ENCODE measurements around the gene SPO11. TPM values are rescaled to one million over a fixed set of nuclear protein-coding genes. Genes with fewer than 3 reads are reported as not detected.
"Not testable (repeated sequence)": the region's sequence is repeated elsewhere in the genome, so short reads cannot be mapped to it uniquely, and the experiment has no call there.

SPO11 gene
- total RNA-seq, 1 donor from 2014 or later: not detected

DNA sequence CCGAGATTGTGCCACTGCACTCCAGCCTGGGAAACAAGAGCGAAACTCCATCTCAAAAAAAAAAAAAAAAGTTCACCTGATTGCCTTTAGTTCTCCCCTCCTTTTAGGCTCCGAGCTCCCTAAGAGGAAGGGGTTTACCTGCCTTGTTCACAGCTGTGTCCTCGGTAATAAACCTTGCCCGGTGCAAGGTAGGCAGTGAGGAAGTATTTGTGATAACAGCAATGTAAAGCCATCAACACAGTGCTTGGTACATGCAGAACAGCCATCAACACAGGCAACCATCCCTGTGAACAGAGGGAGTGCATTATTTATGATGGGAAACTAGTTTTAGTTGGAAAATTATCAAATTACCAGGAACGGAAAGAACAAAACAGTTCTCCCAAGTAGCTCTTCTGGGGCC lies 1.8 kb upstream of the SPO11 start:
- Mint-ChIP-seq H3K4me1 (ENCODE audit: low read depth) (no peaks in the 10 kb centered on the region), H3K9me3 (no peaks in the 10 kb centered on the region), H3K27me3 (ENCODE audit: low read depth) (peaks cover 48% of the 10 kb centered on the region), H3K4me3 (ENCODE audit: low read depth) (no peak overlapping the region), H3K27ac (no peak overlapping the region), H3K36me3 (ENCODE audit: low read depth) (no peaks in the 10 kb centered on the region)
- DNase-seq (ENCODE audit: low spot score): no peak
- intact Hi-C loops (cut with micrococcal nuclease): no loop called here

DNA sequence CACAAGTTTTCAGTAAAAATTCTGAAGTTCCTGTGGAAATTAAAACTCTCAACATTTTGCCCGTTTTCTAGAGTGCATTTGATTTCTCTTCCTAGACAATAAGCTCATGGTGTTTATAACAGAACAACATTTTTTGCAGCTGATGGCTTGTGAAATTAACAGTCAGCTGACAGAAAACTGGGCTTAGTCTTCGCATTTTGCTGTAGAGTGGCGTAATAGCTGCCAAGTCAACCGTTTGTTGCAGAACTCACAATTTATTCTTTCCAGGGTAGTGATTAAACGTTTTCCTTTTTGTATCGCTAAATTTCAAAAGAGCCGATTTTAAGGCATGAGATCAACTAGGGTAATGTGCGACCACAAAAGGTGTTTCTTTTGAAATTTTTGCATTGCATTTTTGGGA lies 1.4 kb downstream of the SPO11 start:
- no peak overlapping the region for H3K4me3 Mint-ChIP-seq (ENCODE audit: low read depth)
- H3K27ac Mint-ChIP-seq: no peak overlapping the region
- H3K36me3 Mint-ChIP-seq (ENCODE audit: low read depth): no peaks in the 10 kb centered on the region
- H3K9me3 Mint-ChIP-seq: no peaks in the 10 kb centered on the region
- peaks cover 35% of the 10 kb centered on the region for H3K27me3 Mint-ChIP-seq (ENCODE audit: low read depth)
- intact Hi-C loops (cut with micrococcal nuclease): no loop called here
- H3K4me1 Mint-ChIP-seq (ENCODE audit: low read depth): no peaks in the 10 kb centered on the region
- no peak for DNase-seq (ENCODE audit: low spot score)

DNA sequence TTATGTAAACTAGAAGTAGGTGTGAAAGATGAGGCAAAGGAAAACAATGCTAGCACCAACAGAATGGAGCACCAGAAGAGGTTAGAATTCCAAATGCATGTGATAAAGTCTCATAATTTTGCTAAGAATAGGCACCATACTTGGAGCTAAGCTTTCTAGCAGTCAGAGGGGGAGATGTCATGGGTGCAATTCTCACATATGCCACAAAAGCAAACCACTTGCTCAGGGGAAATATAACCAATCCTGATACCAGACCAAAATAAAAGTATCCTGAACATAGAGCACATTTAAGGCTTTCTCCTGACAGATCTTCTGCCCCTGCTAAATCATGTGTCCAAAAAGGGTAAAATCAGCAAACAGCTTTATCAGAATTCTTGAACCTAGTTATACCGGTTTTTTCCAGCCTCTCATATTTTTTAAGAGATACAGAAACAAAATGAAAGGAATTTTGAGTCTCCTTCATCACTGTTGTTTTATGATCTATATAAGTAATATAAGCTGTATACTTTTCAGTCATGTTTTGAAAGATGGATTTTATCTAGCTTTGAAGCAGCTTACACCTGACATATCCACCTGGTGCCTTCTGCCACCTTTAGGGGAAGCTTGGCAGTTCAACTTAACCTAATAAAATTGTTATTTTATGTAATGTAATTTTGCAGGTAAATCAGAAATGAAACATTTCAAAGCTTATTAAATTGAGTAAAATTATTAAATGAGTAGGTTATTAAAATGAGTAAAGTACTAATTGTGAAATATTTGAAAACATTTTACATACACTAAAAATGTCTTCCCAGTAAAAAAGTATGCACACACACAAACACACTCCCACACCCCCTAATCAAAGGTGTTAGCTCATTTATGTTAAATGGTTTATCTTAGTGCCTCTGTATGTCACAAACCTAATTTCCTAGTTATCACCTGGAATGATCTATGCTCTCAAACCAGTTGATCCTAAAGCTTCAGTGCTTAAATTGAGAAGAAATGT lies 2.8 kb downstream of the SPO11 start:
- Mint-ChIP-seq H3K27ac (no peak overlapping the region), H3K27me3 (ENCODE audit: low read depth) (peaks cover 34% of the 10 kb centered on the region), H3K4me1 (ENCODE audit: low read depth) (no peaks in the 10 kb centered on the region), H3K36me3 (ENCODE audit: low read depth) (no peaks in the 10 kb centered on the region), H3K4me3 (ENCODE audit: low read depth) (no peak overlapping the region), H3K9me3 (no peaks in the 10 kb centered on the region)
- DNase-seq (ENCODE audit: low spot score): no peak
- intact Hi-C loops (cut with micrococcal nuclease): no loop called here

DNA sequence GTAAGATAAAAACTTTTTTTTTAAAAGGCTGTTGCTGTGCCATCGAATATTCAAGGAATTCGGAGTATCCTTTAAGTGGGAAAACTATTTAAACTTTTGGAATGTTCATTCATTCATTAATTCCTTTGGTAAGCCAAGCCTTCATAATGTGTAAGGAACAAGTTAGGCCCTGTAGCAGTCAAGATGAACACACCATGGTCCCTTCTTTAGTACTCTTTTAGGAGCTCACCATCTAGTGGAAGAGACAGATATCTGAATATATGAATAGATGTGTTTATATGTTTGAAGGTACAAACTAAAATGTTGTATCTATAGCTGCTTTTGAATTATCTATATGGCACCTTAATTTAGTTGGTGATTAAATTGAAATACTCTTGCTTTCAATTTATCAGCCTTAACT lies 5.8 kb downstream of the SPO11 start:
- H3K27me3 Mint-ChIP-seq (ENCODE audit: low read depth): peaks cover 31% of the 10 kb centered on the region
- no peaks in the 10 kb centered on the region for H3K4me1 Mint-ChIP-seq (ENCODE audit: low read depth)
- no peaks in the 10 kb centered on the region for H3K36me3 Mint-ChIP-seq (ENCODE audit: low read depth)
- no peaks in the 10 kb centered on the region for H3K9me3 Mint-ChIP-seq
- H3K27ac Mint-ChIP-seq: no peak overlapping the region
- no peak overlapping the region for H3K4me3 Mint-ChIP-seq (ENCODE audit: low read depth)
- no peak for DNase-seq (ENCODE audit: low spot score)
- intact Hi-C loops (cut with micrococcal nuclease): no loop called here

DNA sequence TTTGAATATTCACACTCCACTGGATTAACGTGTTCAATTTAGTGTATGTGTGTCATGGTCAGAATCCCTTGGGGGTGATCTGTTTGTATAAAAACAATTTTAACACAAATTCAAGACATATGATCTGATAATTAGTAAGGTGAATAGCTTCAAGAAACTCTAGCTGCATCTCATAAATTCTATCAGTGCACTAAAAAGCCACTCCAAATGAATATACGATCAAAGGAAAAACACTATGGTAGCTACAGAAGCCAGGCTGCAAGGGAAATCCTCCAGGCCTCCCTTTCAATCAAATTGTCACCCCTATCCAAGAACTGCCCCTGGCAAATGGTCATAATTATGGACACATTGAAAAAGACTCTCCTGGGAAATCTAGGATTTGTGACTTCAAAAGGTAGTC lies 12.1 kb downstream of the SPO11 start:
- intact Hi-C loops (cut with micrococcal nuclease): loop anchor here (10.0 kb wide), 1 partner anchor 787 kb away; no protein-coding TSS in a partner anchor
- DNase-seq (ENCODE audit: low spot score): no peak
- Mint-ChIP-seq H3K27me3 (ENCODE audit: low read depth) (peaks cover 23% of the 10 kb centered on the region), H3K4me3 (ENCODE audit: low read depth) (no peak overlapping the region), H3K36me3 (ENCODE audit: low read depth) (no peaks in the 10 kb centered on the region), H3K27ac (no peak overlapping the region), H3K4me1 (ENCODE audit: low read depth) (no peaks in the 10 kb centered on the region), H3K9me3 (no peaks in the 10 kb centered on the region)

DNA sequence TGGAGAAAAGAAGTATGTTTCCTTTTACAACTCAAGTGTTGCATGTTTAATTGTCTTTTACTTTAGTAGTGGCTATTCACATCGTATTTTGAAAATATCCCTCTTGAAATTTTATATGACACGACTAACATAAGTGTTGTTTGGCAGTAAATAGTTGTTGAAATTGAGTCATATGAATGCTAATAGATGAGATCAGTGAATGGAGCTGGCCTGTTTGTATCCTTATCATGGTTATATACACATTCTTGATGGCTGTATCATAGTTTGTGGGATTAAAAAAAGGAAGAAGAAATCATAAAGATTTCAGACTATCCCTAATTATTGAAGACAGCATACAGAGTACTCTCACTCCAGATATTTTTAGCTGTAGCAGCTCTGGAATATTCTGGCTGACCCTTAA lies 13.2 kb downstream of the SPO11 start:
- Mint-ChIP-seq H3K4me1 (ENCODE audit: low read depth) (peaks cover 2% of the 10 kb centered on the region), H3K27ac (no peak overlapping the region), H3K9me3 (no peaks in the 10 kb centered on the region), H3K36me3 (ENCODE audit: low read depth) (no peaks in the 10 kb centered on the region), H3K4me3 (ENCODE audit: low read depth) (no peak overlapping the region), H3K27me3 (ENCODE audit: low read depth) (peaks cover 26% of the 10 kb centered on the region)
- intact Hi-C loops (cut with micrococcal nuclease): loop anchor here (10.0 kb wide), 1 partner anchor 788 kb away; no protein-coding TSS in a partner anchor
- DNase-seq (ENCODE audit: low spot score): no peak

DNA sequence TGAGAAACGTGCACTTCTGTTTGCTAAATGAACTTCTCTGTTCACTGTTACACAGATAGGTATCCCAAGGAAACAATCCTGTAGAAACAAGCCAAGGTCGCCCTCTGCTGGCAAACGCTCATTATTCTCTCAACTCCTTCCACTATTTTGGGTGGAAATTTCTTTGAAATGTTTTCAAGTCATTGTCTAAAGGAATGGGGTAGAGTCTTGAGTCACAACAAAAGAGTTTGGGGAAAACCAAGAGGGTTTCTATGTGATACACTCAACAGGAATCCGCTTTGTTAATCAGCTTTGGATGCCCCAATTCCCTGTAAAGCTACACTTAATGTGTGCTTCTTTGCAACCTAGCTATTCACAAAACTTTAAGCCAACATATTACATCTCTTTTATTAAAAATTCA lies 16.9 kb downstream of the SPO11 start:
- intact Hi-C loops (cut with micrococcal nuclease): loop anchor here (1.0 to 10.0 kb wide), 2 partner anchors 254 to 792 kb away; no protein-coding TSS in a partner anchor

DNA sequence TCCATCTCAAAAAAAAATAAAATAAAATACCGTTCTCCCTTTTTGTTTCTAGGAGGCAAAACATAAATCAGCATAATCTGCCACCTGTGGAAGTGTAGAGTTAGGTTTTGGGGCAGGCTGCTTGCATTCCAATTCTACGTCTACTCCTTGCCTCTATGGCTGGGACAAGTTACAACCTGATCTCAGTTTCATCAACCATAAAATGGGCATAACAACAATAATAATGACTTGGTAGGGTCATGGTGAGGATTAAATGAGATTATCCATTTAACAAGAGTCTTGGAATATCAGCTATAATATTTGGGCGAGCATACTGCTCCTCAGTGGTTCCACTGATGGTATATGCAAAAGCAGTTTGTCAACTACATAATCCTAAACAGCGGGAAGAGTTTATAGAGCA lies 17.8 kb downstream of the SPO11 start:
- Mint-ChIP-seq H3K4me1 (ENCODE audit: low read depth) (peaks cover 16% of the 10 kb centered on the region), H3K27me3 (ENCODE audit: low read depth) (peaks cover 18% of the 10 kb centered on the region), H3K36me3 (ENCODE audit: low read depth) (peaks cover 7% of the 10 kb centered on the region), H3K27ac (no peak overlapping the region), H3K4me3 (ENCODE audit: low read depth) (no peak overlapping the region), H3K9me3 (no peaks in the 10 kb centered on the region)
- intact Hi-C loops (cut with micrococcal nuclease): loop anchor here (10.0 kb wide), 1 partner anchor 793 kb away; no protein-coding TSS in a partner anchor
- no peak for DNase-seq (ENCODE audit: low spot score)

More for the DNA sequence above, 16.9 kb downstream of the SPO11 start:
- peak; percentile 50 for DNase-seq (ENCODE audit: low spot score)
- no peak overlapping the region for H3K4me3 Mint-ChIP-seq (ENCODE audit: low read depth)
- H3K9me3 Mint-ChIP-seq: no peaks in the 10 kb centered on the region
- H3K27me3 Mint-ChIP-seq (ENCODE audit: low read depth): peaks cover 23% of the 10 kb centered on the region
- H3K27ac Mint-ChIP-seq: no peak overlapping the region
- H3K36me3 Mint-ChIP-seq (ENCODE audit: low read depth): no peaks in the 10 kb centered on the region
- H3K4me1 Mint-ChIP-seq (ENCODE audit: low read depth): peaks cover 9% of the 10 kb centered on the region

DNA sequence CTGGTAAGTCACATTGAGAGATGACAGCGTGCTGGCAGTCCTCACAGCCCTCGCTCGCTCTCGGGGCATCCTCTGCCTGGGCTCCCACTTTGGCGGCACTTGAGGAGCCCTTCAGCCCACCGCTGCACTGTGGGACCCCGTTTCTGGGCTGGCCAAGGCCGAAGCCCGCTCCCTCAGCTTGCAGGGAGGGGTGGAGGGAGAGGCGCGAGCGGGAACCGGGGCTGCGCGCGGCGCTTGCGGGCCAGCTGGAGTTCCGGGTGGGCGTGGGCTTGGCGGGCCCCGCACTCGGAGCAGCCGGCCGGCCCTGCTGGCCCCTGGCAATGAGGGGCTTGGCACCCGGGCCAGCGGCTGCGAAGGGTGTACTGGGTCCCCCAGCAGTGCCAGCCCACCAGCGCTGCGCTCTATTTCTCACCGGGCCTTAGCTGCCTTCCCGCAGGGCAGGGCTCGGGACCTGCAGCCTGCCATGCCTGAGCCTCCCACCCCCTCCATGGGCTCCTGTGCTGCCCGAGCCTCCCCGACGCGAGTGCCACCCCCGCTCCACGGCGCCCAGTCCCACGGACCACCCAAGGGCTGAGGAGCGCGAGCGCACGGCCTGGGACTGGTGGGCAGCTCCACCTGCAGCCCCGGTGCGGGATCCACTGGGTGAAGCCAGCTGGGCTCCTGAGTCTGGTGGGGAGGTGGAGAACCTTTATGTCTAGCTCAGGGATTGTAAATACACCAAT lies 18.8 kb downstream of the SPO11 start:
- intact Hi-C loops (cut with micrococcal nuclease): loop anchor here (10.0 kb wide), 1 partner anchor 794 kb away; no protein-coding TSS in a partner anchor
- H3K9me3 Mint-ChIP-seq: not testable (repeated sequence)

DNA sequence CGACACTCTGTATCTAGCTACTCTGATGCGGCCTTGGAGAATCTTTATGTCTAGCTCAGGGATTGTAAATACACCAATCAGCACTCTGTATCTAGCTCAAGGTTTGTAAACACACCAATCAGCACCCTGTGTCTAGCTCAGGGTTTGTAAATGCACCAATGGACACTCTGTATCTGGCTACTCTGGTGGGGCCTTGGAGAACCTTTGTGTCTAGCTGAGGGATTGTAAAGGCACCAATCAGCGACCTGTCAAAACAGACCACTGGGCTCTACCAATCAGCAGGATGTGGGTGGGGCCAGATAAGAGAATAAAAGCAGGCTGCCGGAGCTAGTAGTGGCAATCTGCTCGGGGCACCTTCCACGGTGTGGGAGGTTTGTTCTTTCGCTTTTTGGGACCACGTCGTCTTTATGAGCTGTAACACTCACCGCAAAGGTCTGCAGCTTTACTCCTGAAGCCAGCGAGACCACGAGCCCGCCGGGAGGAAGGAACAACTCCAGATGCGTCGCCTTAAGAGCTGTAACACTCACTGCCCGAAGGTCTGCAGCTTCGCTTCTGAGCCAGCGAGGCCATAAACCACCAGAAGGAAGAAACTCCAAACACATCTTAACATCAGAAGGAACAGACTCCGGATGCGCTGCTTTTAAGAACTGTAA lies 19.4 kb downstream of the SPO11 start:
- H3K4me1 Mint-ChIP-seq (ENCODE audit: low read depth): peaks cover 24% of the 10 kb centered on the region
- not testable (repeated sequence) for DNase-seq (ENCODE audit: low spot score); H3K9me3 Mint-ChIP-seq
- peaks cover 10% of the 10 kb centered on the region for H3K27me3 Mint-ChIP-seq (ENCODE audit: low read depth)
- intact Hi-C loops (cut with micrococcal nuclease): loop anchor here (10.0 kb wide), 1 partner anchor 794 kb away; no protein-coding TSS in a partner anchor
- H3K4me3 Mint-ChIP-seq (ENCODE audit: low read depth): peak overlapping the region; percentile 54
- peak overlapping the region; percentile 82 for H3K27ac Mint-ChIP-seq
- peaks cover 20% of the 10 kb centered on the region for H3K36me3 Mint-ChIP-seq (ENCODE audit: low read depth)

More for the DNA sequence above, 18.8 kb downstream of the SPO11 start:
- peaks cover 21% of the 10 kb centered on the region for H3K4me1 Mint-ChIP-seq (ENCODE audit: low read depth)
- peaks cover 10% of the 10 kb centered on the region for H3K27me3 Mint-ChIP-seq (ENCODE audit: low read depth)
- not testable (repeated sequence) for H3K27ac Mint-ChIP-seq; H3K4me3 Mint-ChIP-seq (ENCODE audit: low read depth); DNase-seq (ENCODE audit: low spot score)
- peaks cover 13% of the 10 kb centered on the region for H3K36me3 Mint-ChIP-seq (ENCODE audit: low read depth)

DNA sequence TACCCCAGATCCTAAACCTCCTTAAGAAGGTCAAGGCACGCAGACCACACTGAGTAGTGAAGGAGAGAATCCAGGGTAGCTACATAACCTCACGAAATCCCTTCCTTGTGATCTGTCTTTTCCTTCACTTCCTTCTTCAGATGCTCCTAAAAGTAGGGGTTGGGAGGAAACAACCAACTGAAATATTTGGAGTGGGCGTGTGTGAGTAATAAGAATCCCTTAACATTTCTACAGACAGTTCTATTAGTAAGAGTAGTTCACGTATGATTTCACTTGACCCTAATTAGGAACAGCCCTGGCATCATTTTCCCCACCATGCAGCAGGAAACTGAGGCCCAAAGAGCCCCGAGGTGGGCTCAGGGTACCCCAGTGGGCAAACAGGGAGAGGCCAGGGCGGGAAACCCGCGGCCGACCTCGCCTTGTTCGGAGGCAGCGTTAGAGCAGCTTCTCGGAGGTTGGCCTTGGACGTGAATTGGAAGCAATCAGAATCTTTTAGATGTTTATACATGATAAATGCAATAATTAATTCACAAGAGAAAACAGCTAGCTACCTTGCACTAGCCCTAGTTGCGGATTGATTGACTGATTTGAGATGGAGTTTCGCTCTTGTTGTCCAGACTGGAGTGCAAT lies 20.6 kb downstream of the SPO11 start:
- intact Hi-C loops (cut with micrococcal nuclease): loop anchor here (2.0 kb wide), 1 partner anchor 29 kb away; no protein-coding TSS in a partner anchor
- Mint-ChIP-seq H3K27me3 (ENCODE audit: low read depth) (peaks cover 10% of the 10 kb centered on the region), H3K4me3 (ENCODE audit: low read depth) (peak overlapping the region; percentile 37), H3K4me1 (ENCODE audit: low read depth) (peaks cover 24% of the 10 kb centered on the region), H3K36me3 (ENCODE audit: low read depth) (peaks cover 30% of the 10 kb centered on the region), H3K27ac (peak overlapping the region; percentile 60), H3K9me3 (no peaks in the 10 kb centered on the region)
- DNase-seq (ENCODE audit: low spot score): no peak

DNA sequence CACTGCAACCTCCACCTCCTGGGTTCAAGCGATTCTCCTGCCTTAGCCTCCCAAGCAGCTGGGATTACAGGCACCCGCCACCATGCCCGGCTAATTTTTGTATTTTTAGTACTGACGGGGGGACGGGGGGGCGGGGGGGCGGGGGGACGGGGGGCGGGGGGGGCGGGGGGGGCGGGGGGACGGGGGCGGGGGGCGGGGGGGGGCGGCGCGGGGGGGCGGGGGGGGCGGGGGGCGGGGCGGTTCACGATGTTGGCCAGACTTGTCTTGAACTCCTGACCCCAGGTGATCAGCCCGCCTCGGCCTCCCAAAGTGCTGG lies 21.1 kb downstream of the SPO11 start:
- Mint-ChIP-seq H3K27me3 (ENCODE audit: low read depth) (peaks cover 10% of the 10 kb centered on the region), H3K4me1 (ENCODE audit: low read depth) (peaks cover 24% of the 10 kb centered on the region), H3K4me3 (ENCODE audit: low read depth) (peak overlapping the region; percentile 93), H3K36me3 (ENCODE audit: low read depth) (peaks cover 33% of the 10 kb centered on the region), H3K27ac (peak overlapping the region; percentile 93)
- intact Hi-C loops (cut with micrococcal nuclease): loop anchor here (1.0 to 2.0 kb wide), 2 partner anchors 28 to 39 kb away; no protein-coding TSS in a partner anchor
- H3K9me3 Mint-ChIP-seq; DNase-seq (ENCODE audit: low spot score): not testable (repeated sequence)

Data from activated T-helper 2 cell treated with anti-CD3 and anti-CD28 coated beads, Interferon-gamma antibody, Interleukin-2, Interleukin-4, amounts not matched to agents 10 μg/mL and 5 μg/mL and 100 μg/mL, durations not matched to agents 14 hours and 24 hours and 36 hours (primary cell).